ENCODE measurements around the gene KCNAB1.

The KCNAB1 gene

DNA sequence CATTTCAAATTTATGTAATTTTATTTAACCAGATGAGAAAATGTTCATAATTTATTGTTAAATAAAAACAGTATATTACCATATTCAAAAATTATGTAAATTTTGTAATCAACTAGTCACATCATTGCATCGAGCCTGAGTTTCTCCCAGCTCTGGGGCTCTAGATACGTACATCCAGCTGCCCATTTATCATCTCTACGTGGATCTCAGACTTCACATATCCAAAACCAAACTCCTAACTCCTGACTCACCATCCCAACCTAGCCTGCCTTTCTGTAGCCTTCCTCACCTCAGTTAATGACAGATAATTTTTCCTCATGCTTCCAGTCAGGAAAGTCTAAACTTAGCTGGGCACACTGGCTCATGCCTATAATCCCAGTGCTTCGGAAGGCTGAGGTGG, 239.7 kb downstream of the KCNAB1 start:
- DNase-seq (ENCODE audit: low read depth in 2 of 3, low spot score in 1 of 3) = no peak

DNA sequence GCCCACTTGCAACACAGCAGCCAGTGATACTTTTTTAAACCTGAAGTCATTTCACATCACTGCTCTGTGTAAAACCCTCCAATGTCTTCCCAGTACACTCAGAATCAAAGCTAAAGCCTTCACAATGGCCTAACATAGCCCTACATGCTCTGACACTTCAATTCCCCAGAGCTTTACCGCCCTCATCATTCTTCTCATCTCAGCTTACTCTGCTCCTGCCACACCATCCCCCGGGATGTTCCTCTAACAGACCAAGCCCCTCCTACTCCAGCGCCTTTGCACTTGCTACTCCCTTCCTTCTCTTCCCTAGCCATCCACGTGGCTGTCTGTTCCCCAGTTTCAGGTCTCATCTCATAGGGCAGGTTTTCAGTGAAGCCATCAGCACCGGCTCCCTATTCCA, 240.6 kb downstream of the KCNAB1 start:
- DNase-seq (ENCODE audit: low read depth in 2 of 3, low spot score in 1 of 3) = no peak

GRCh38 chr3:156366559-156366958, 246.2 kb downstream of the KCNAB1 start:
- DNase-seq (ENCODE audit: low read depth in 2 of 3, low spot score in 1 of 3) = no peak

- DNase-seq (ENCODE audit: low read depth in 2 of 3, low spot score in 1 of 3) = no peak
Observed at GRCh38 chr3:156368189-156368588, 247.8 kb downstream of the KCNAB1 start.

- DNase-seq (ENCODE audit: low read depth in 2 of 3, low spot score in 1 of 3) = no peak
Observed at GRCh38 chr3:156371701-156372100, 251.3 kb downstream of the KCNAB1 start.

GRCh38 chr3:156373095-156373494, 252.7 kb downstream of the KCNAB1 start:
- DNase-seq (ENCODE audit: low read depth in 2 of 3, low spot score in 1 of 3) = no peak

DNA sequence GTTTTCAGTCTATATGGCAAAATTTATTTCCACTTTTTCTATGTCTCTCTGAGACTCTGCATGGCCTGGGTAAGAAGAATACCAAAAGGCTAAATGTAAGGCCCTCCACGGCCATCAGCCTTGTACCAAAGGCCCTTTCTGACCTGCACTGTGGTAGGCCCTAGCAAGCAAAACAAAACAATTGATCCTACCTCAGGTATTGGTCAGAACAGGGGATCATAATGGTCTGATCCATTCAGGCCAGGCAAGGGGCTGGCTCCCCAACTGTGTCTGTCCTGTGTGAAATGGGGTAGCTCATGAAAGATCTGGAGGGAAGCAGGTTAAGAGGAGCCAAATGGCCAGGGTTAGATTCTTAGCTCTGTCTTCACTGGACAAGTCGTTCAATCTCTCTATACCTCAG, 253.3 kb downstream of the KCNAB1 start:
- no peak for DNase-seq (ENCODE audit: low read depth in 2 of 3, low spot score in 1 of 3)

DNA sequence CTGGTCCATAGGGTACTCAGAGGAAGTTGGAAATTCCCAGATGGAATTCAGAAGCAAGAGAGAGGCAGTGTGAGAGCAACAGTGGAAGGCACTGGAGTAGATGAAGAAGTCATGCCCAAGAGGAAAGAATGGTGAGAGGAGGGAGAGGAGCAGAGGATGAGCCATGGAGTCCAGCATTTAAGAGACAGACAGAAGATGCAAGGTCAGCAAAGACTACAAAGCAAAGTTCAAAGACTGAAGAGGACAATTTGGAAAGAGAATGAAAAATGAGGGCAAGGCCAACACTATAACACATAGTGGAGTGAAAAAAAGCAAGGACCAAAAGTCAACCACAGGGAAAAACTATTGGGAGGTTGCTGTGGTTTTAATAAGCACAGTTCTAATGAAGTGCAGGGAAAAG, 255.8 kb downstream of the KCNAB1 start:
- no peak for DNase-seq (ENCODE audit: low read depth in 2 of 3, low spot score in 1 of 3)

DNA sequence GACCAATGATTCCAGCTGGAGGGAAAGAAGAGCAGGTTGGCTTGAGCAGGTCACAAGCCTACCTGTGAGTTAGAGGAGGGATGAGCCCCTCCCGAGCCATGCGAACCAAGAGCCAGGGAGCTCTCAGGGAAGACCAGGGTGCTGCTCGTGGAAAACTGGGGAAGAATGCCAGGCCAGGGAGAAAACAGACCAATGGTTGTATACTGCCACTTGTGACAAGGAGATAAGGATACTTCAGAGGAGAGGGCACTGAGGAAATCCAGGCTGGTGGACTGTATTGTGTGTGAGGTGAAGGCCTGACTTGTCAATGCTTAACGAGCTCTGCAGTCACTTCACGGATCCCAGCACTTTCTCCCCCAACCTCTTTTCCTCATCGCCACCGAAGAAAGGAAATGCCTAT, 256.9 kb downstream of the KCNAB1 start:
- DNase-seq (ENCODE audit: low read depth in 2 of 3, low spot score in 1 of 3) = no peak

DNA sequence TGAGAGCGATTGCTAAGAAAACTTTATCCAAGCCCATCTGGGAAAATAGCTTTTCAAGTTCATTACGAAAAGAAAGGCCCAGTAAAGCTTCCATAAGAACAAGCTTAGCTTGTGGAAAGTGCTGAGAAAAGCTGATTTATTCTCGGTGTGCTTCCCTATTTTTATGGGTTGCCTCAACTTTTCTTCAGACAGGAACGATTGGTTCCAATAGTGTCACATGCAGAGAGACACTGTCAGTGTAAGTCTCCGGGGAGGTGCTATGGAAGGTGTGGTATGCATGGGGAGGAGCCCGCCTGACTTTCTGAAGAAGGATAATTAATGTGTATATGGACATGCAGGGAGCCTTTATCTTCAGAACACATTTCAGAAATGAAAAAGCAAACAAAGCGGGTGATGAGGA, 257.3 kb downstream of the KCNAB1 start:
- DNase-seq (ENCODE audit: low read depth in 2 of 3, low spot score in 1 of 3) = no peak

DNA sequence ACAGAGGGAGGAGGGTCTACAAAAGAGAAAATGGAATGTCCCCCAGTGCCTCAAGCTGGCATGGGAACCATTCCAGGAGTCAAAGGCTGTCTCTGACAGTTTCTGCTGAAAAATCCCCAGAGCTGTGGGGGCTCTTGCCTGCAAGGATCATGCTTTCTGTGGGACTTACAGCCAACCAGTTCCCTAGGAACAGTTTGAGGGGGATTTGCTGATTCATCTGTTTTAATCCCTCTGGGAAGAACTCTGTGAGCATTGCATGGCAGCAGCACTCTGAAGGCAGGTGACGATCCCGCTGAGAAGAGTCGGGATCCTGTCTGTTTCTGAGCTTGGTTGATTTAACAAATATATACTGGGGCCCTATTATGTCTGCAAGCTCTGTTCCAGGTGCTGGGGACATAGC, 258.5 kb downstream of the KCNAB1 start:
- DNase-seq (ENCODE audit: low read depth in 2 of 3, low spot score in 1 of 3) = no peak

DNA sequence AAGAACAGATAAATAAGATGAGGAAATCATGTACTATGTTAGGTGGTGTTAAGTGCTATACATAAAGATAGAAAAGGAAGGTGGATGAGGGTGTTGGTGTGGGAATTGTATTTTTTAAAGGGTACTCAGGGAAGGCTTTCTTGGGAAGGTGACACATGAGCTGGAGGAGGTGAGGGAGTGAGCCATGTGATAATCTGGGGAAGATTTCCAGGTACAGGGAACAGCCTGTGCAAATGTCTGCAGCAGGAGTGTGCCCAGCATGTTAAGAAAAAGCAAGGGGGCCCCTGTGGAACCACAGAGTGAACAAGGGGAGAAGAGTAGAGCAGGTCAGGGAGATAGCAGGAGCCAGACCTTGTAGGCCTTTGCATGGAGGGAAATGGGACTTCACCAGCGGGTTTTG, 258.9 kb downstream of the KCNAB1 start:
- DNase-seq (ENCODE audit: low read depth in 2 of 3, low spot score in 1 of 3) = no peak

GRCh38 chr3:156381253-156381652, 260.9 kb downstream of the KCNAB1 start:
- DNase-seq (ENCODE audit: low read depth in 2 of 3, low spot score in 1 of 3) = no peak

GRCh38 chr3:156382458-156383346, 262.3 kb downstream of the KCNAB1 start:
- DNase-seq (ENCODE audit: low read depth in 2 of 3, low spot score in 1 of 3) = peak in 2 of 3 donors; percentile 2 to 5

DNA sequence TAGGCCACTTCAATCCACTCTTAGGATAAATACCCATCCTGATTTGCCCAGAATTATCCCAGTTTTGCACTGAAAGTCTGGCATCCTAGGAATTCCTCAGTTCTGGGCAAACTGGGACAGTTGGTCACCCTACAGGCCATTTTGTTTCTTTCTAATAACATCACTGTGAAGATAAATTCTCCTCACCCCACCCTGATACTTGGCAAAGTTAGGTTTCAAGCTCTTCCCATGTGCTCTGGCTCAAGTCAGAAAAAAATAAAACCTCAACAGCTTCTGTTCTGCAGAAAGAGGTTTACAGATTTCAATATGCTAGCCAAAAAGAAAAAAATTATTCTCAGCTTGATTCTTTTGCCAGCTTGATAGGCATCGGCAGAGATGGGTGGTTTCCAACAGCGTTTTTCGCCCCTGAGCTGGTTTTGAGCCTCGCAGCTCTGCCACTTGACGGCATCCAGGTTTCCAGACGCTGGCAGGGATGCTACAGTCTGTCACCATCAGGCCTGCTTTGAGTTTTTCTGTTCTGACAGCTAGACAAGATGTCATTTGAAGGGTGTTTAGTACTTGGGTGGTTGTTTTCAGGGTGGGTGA, 263.2 kb downstream of the KCNAB1 start:
- no peak for DNase-seq (ENCODE audit: low read depth in 2 of 3, low spot score in 1 of 3)

GRCh38 chr3:156388497-156389448, 268.4 kb downstream of the KCNAB1 start:
- DNase-seq (ENCODE audit: low read depth in 2 of 3, low spot score in 1 of 3) = no peak

- no peak for DNase-seq (ENCODE audit: low read depth in 2 of 3, low spot score in 1 of 3)
Observed at GRCh38 chr3:156389449-156389950, 269.1 kb downstream of the KCNAB1 start.

- no peak for DNase-seq (ENCODE audit: low read depth in 2 of 3, low spot score in 1 of 3)
Observed at GRCh38 chr3:156390846-156391245, 270.5 kb downstream of the KCNAB1 start.

DNA sequence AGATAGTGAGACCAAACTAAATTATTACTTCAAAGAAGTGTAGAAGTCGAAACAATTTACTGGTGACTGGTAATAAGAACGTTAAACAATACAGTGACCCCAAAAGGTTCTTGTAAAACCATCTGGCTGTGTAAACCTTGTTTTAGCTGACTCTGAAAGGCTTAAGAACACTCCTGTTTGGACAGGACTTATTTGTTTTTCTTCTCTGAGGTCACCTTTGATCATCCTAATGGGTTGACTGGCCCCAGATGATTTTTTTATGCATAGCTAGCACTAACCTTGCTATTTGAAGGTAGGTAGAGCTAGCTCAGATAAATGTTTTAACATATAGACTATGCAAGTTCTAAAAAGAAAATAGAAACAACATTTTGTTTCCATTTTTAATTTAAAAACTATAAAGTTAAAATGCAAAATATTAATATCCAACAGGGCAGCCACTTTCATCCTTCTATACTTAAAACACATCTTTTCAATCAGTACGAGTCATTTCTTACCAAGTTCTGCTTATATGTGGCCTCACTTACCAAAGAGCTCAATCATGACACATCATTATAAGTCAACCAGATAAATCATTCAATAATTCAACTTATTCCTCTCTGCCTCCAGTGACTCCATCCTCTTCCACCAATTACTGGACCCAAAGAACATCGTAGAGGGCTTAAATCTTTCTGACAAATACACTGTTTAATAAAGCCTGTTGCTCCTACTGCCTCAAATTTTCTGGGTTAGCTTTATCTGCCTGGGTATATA, 275.8 kb downstream of the KCNAB1 start:
- DNase-seq (ENCODE audit: low read depth in 2 of 3, low spot score in 1 of 3) = no peak

DNA sequence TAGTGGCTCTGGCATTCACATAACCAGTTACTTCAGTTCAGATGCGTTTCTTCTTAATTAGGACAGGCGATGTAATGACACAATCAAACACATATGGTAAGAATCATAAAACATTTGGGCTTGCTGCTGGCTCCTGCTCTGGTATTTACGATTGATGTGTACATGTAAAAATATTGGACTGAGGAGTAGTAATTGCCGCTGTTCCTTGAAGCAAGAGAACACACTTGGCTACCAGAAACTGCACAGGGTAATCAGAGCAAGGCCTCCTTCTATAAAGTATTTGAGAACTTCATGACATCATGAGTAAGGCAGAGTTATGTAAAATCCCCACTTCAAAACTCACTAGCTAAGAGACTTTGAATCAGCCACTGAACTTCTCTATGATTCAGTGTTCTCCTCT, 276.5 kb downstream of the KCNAB1 start:
- DNase-seq (ENCODE audit: low read depth in 2 of 3, low spot score in 1 of 3) = no peak

DNA sequence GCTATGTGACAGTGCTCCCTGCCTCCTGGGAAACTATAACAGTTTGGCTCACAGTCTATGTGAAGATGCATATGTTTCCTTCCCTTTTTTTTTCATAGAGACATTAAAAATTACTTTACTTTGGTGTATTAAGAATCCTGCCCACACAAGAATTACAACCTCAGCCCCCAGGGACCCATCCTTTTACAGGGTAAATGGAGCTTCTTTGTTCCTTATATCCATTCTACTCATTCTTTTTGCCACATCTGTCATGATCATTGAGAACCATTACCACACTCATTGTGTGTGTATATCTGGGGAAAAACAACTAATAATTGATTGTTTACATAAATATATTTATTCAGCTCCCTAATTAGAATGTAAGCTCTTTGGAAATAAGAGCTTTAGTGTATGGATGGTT, 277.2 kb downstream of the KCNAB1 start:
- DNase-seq (ENCODE audit: low read depth in 2 of 3, low spot score in 1 of 3) = no peak
